ENCODE data around the gene IGFN1.
A peak's percentile ranks its signal among the peaks of the same experiment; 100 is the strongest.

IGFN1 gene

GRCh38 chr1:201184307-201185122, 6.1 kb upstream of the IGFN1 start:
- Mint-ChIP-seq H3K4me3 (peak overlapping the region; percentile 3), H3K27ac (peak overlapping the region; percentile 83), H3K27me3 (ENCODE audit: low read depth, poor library complexity) (peaks cover 77% of the 10 kb centered on the region), H3K4me1 (peaks cover 37% of the 10 kb centered on the region), H3K36me3 (ENCODE audit: low read depth) (no peaks in the 10 kb centered on the region), H3K9me3 (peaks cover 6% of the 10 kb centered on the region)
- peak; percentile 38 for DNase-seq
- peak; percentile 18 for TF ChIP-seq CTCF (IDR thresholded peaks at IDR 0.05)

- no peak overlapping the region for H3K4me3 Mint-ChIP-seq
- H3K27ac Mint-ChIP-seq: no peak overlapping the region
- no peaks in the 10 kb centered on the region for H3K36me3 Mint-ChIP-seq (ENCODE audit: low read depth)
- H3K4me1 Mint-ChIP-seq: peaks cover 39% of the 10 kb centered on the region
- no peak for TF ChIP-seq CTCF (IDR thresholded peaks at IDR 0.05)
- peaks cover 73% of the 10 kb centered on the region for H3K27me3 Mint-ChIP-seq (ENCODE audit: low read depth, poor library complexity)
- no peak for DNase-seq
- H3K9me3 Mint-ChIP-seq: peaks cover under 1% of the 10 kb centered on the region
These were observed 5.5 kb upstream of the IGFN1 start for GRCh38 chr1:201185123-201185453.

- no peak overlapping the region for H3K27ac Mint-ChIP-seq
- DNase-seq: no peak
- no peaks in the 10 kb centered on the region for H3K9me3 Mint-ChIP-seq
- TF ChIP-seq CTCF (IDR thresholded peaks at IDR 0.05): no peak
- no peak overlapping the region for H3K4me3 Mint-ChIP-seq
- peaks cover 72% of the 10 kb centered on the region for H3K27me3 Mint-ChIP-seq (ENCODE audit: low read depth, poor library complexity)
- H3K4me1 Mint-ChIP-seq: peaks cover 39% of the 10 kb centered on the region
- no peaks in the 10 kb centered on the region for H3K36me3 Mint-ChIP-seq (ENCODE audit: low read depth)
These were observed 5.0 kb upstream of the IGFN1 start for GRCh38 chr1:201185527-201186128.

DNA sequence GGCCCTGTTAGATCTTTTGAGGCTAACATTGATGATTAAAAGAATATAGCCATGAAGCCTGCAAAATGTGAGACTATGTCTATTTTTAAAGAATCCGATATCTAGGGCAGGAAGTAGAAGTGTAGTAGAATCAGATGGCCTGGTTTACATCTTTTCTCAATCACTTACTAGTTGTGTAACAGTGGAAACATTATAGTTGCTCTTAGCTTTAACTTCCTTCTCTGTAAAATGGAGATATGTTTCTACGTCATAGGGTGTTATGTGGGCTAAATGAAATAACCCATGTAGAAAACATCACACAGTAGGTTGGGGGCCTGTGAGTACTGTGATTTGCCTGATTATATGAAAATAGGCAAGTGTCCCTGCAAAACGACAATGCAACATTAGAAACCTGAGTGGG, 4.4 kb upstream of the IGFN1 start:
- Mint-ChIP-seq H3K9me3 (no peaks in the 10 kb centered on the region), H3K27ac (no peak overlapping the region), H3K27me3 (ENCODE audit: low read depth, poor library complexity) (peaks cover 67% of the 10 kb centered on the region), H3K4me3 (no peak overlapping the region), H3K4me1 (peaks cover 38% of the 10 kb centered on the region), H3K36me3 (ENCODE audit: low read depth) (no peaks in the 10 kb centered on the region)
- no peak for DNase-seq
- TF ChIP-seq CTCF (IDR thresholded peaks at IDR 0.05): no peak

DNA sequence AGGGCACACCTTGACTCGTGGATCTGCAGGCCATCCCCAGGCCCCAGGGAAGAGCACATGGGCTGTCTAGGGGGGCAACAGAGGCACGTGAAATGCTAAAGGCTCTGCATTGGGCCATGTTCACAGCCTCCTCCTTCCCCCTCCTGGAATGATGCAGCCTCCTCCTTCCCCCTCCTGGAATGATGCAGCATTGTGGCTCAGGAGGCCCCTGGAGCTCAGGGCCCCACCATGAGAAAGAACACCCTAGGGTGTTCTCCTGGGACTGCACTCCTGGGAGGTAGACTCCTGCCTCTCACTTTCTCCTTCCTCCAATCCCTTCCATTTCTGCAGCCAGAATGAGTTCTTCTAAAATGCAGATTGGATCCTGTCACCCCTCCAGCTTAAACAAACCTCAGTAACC, 1.5 kb upstream of the IGFN1 start:
- H3K27me3 Mint-ChIP-seq (ENCODE audit: low read depth, poor library complexity): peaks cover 48% of the 10 kb centered on the region
- H3K4me3 Mint-ChIP-seq: no peak overlapping the region
- no peaks in the 10 kb centered on the region for H3K36me3 Mint-ChIP-seq (ENCODE audit: low read depth)
- no peak overlapping the region for H3K27ac Mint-ChIP-seq
- no peak for DNase-seq
- H3K9me3 Mint-ChIP-seq: no peaks in the 10 kb centered on the region
- H3K4me1 Mint-ChIP-seq: peaks cover 49% of the 10 kb centered on the region
- TF ChIP-seq CTCF (IDR thresholded peaks at IDR 0.05): no peak

- DNase-seq: no peak
- Mint-ChIP-seq H3K9me3 (no peaks in the 10 kb centered on the region), H3K36me3 (ENCODE audit: low read depth) (no peaks in the 10 kb centered on the region), H3K27me3 (ENCODE audit: low read depth, poor library complexity) (peaks cover 44% of the 10 kb centered on the region), H3K27ac (no peak overlapping the region), H3K4me1 (peaks cover 40% of the 10 kb centered on the region), H3K4me3 (no peak overlapping the region)
- TF ChIP-seq CTCF (IDR thresholded peaks at IDR 0.05): no peak
These were observed 619 bp upstream of the IGFN1 start for GRCh38 chr1:201190005-201190404.
